ENCODE data around the gene GNAI3. TPM values are rescaled to one million over a fixed set of nuclear protein-coding genes. Genes with fewer than 3 reads are reported as not detected.

The GNAI3 gene
- total and polyA plus RNA-seq, 8 donors: 6.4 to 11.5 (median 10.8) TPM

- ATAC-seq (no peak), DNase-seq (no peak)
- Histone ChIP-seq H3K4me3 (peak overlapping the region; percentile 54 to 89), H3K27me3 (no peaks in the 10 kb centered on the region), H3K27ac (peak overlapping the region in 1 of 2 donors; percentile 95), H3K4me1 (peaks cover 19 to 70% of the 10 kb centered on the region in 2 donors), H3K36me3 (peaks cover 0 to 15% of the 10 kb centered on the region in 2 donors), H3K9me3 (no peaks in the 10 kb centered on the region)
- intact Hi-C loops (cut with DNase I): loop anchor here in 1 of 2 donors (5.0 kb wide), 1 partner anchor 74 kb away; the partner anchor contains the start of gene GNAI3
- TF ChIP-seq CTCF (IDR thresholded peaks at IDR 0.05): no peak
These were observed 73.1 kb downstream of the GNAI3 start for GRCh38 chr1:109621379-109622136.

DNA sequence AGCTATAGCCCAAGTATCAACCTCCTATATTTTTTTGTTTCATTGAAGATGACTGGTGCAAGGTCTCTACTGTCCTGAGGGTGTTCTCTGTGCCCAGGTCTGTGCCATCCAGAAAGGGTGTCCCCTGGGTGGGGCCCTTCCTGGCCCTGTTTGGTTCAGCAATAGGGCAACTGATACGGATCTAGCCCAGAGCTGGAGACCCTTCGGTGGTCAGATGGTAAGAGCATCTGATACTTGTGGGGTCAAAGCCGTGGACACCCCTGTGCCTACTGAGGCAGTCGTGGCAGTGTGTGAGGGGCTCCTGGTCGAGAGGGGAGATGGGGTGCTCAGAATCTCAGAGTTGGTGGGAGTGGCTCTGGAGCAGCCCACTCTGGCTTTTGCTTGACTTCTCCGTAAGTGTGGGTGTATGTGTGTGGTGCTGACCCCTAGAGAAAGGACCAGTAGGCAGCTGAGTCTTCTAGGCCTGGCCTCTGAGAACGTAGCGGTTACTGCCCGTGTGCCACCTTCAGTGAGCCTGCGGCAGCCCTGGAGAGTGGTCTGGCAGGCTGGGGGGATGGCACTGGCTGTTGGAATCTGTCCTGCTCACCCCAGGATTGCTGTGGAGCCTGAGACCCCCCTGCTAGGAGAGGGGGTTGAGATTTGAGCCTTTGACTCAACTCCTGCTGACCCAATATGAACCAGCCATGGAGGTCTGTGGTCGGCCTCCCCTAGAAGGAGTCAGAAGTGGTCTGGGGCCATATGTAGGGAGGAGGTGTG, 73.9 kb downstream of the GNAI3 start:
- DNase-seq: no peak
- Histone ChIP-seq H3K4me1 (peaks cover 16 to 63% of the 10 kb centered on the region in 2 donors), H3K36me3 (peaks cover 0 to 22% of the 10 kb centered on the region in 2 donors), H3K27me3 (no peaks in the 10 kb centered on the region), H3K9me3 (no peaks in the 10 kb centered on the region), H3K4me3 (peak overlapping the region in 1 of 2 donors; percentile 89), H3K27ac (peak overlapping the region in 1 of 2 donors; percentile 95)
- no peak for TF ChIP-seq CTCF (IDR thresholded peaks at IDR 0.05)
- no peak for ATAC-seq
- intact Hi-C loops (cut with DNase I): loop anchor here in 1 of 2 donors (5.0 kb wide), 1 partner anchor 75 kb away; the partner anchor contains the start of gene GNAI3

GRCh38 chr1:109622895-109623294, 74.5 kb downstream of the GNAI3 start:
- peaks cover 0 to 28% of the 10 kb centered on the region in 2 donors for H3K36me3 ChIP-seq
- intact Hi-C loops (cut with DNase I): loop anchor here in 1 of 2 donors (5.0 kb wide), 1 partner anchor 76 kb away; the partner anchor contains the start of gene GNAI3
- H3K27ac ChIP-seq: peak overlapping the region in 1 of 2 donors; percentile 95
- ATAC-seq (no peak), DNase-seq (no peak)
- H3K4me1 ChIP-seq: peaks cover 12 to 57% of the 10 kb centered on the region in 2 donors
- no peak for TF ChIP-seq CTCF (IDR thresholded peaks at IDR 0.05)
- H3K9me3 ChIP-seq: no peaks in the 10 kb centered on the region
- H3K4me3 ChIP-seq: no peak overlapping the region
- no peaks in the 10 kb centered on the region for H3K27me3 ChIP-seq

GRCh38 chr1:109623601-109624161, 75.3 kb downstream of the GNAI3 start:
- Histone ChIP-seq H3K4me3 (no peak overlapping the region), H3K9me3 (no peaks in the 10 kb centered on the region), H3K27me3 (no peaks in the 10 kb centered on the region), H3K36me3 (peaks cover 0 to 36% of the 10 kb centered on the region in 2 donors), H3K4me1 (peaks cover 12 to 49% of the 10 kb centered on the region in 2 donors), H3K27ac (peak overlapping the region in 1 of 2 donors; percentile 95)
- DNase-seq (no peak), ATAC-seq (no peak)
- TF ChIP-seq CTCF (IDR thresholded peaks at IDR 0.05): no peak
- intact Hi-C loops (cut with DNase I): loop anchor here in 1 of 2 donors (5.0 kb wide), 1 partner anchor 76 kb away; the partner anchor contains the start of gene GNAI3
